Common myeloid progenitor, CD34-positive (primary cell): Measurements from ENCODE around the gene PDE4B.

Source experiments
- CTCF ChIA-PET: fragments of 350-600 bp; sonication (Branson Sonifier 250); formaldehyde crosslinking; loops from one replicate; lab custom pipeline; 2021; ENCODE audit warnings: antibody characterized with exemption; lab: Charles Lee
- POLR2A ChIA-PET: fragments of 350-600 bp; sonication (Branson Sonifier 250); formaldehyde crosslinking; loops from one replicate; lab custom pipeline; 2021; ENCODE audit warnings: antibody characterized with exemption; lab: Charles Lee
- DNase-seq, 3 donors: peaks; one replicate each; pipeline versions ENCODE4 v3.0.0 to v3.0.0-alpha.2; 2013
- H3K27ac ChIP-seq, 2 experiments: 1 replicate in 1 of 2; 2 replicates in 1 of 2; pipeline ENCODE4 v1.7.0; 2013; ENCODE audit warnings: inconsistent platforms in 2 of 2, low read length in 2 of 2, mild to moderate bottlenecking in 2 of 2, low read depth in 1 of 2, moderate library complexity in 1 of 2; ENCODE audit not compliant: severe bottlenecking in 2 of 2, insufficient read depth in 1 of 2, poor library complexity in 1 of 2
- H3K27me3 ChIP-seq, 5 experiments: replicated peaks in 2 of 5; 1 replicate in 3 of 5; 2 replicates in 2 of 5; pipeline versions ENCODE4 v1.6.1 to v1.7.0; 2013; ENCODE audit warnings: low read length in 4 of 5, mild to moderate bottlenecking in 2 of 5, moderate library complexity in 2 of 5, inconsistent platforms in 1 of 5; ENCODE audit not compliant: insufficient read depth in 5 of 5, control insufficient read depth in 4 of 5
- H3K36me3 ChIP-seq, 4 experiments: 1 replicate in 2 of 4; 2 replicates in 2 of 4; pipeline versions ENCODE4 v1.6.1 to v1.7.0; 2013; ENCODE audit warnings: low read length in 3 of 4, control low read depth in 1 of 4, mild to moderate bottlenecking in 1 of 4; ENCODE audit not compliant: control insufficient read depth in 4 of 4, insufficient read depth in 4 of 4
- H3K4me1 ChIP-seq, 4 experiments: 1 replicate in 3 of 4; 2 replicates in 1 of 4; pipeline versions ENCODE4 v1.6.1 to v1.7.1; 2013; ENCODE audit warnings: low read length in 3 of 4, mild to moderate bottlenecking in 3 of 4, control low read depth in 1 of 4, inconsistent platforms in 1 of 4, moderate library complexity in 1 of 4; ENCODE audit not compliant: control insufficient read depth in 4 of 4, insufficient read depth in 4 of 4; ENCODE audit errors: control extremely low read depth in 1 of 4
- H3K4me3 ChIP-seq, 7 experiments: 1 replicate in 4 of 7; 2 replicates in 3 of 7; pipeline versions ENCODE4 v1.5.1 to v1.7.0; 2013; ENCODE audit warnings: mild to moderate bottlenecking in 7 of 7, low read length in 6 of 7, moderate library complexity in 6 of 7, inconsistent platforms in 2 of 7, low read depth in 2 of 7, control low read depth in 1 of 7; ENCODE audit not compliant: insufficient read depth in 4 of 7, control insufficient read depth in 1 of 7; ENCODE audit errors: extremely low read depth in 1 of 7
- H3K9me3 ChIP-seq, 5 experiments: 1 replicate in 4 of 5; 2 replicates in 1 of 5; pipeline versions ENCODE4 v1.6.1 to v1.7.1; 2013; ENCODE audit warnings: low read length in 4 of 5, mild to moderate bottlenecking in 2 of 5, inconsistent platforms in 1 of 5, low read depth in 1 of 5, moderate library complexity in 1 of 5; ENCODE audit not compliant: control insufficient read depth in 4 of 5, insufficient read depth in 2 of 5; ENCODE audit errors: control extremely low read depth in 1 of 5
- WGBS: methylation state at CpG from one replicate; pipeline ENCODE4 v1.1.5; 2013; ENCODE audit not compliant: insufficient coverage; 5-methylcytosine and 5-hydroxymethylcytosine counted together

PDE4B gene

DNA sequence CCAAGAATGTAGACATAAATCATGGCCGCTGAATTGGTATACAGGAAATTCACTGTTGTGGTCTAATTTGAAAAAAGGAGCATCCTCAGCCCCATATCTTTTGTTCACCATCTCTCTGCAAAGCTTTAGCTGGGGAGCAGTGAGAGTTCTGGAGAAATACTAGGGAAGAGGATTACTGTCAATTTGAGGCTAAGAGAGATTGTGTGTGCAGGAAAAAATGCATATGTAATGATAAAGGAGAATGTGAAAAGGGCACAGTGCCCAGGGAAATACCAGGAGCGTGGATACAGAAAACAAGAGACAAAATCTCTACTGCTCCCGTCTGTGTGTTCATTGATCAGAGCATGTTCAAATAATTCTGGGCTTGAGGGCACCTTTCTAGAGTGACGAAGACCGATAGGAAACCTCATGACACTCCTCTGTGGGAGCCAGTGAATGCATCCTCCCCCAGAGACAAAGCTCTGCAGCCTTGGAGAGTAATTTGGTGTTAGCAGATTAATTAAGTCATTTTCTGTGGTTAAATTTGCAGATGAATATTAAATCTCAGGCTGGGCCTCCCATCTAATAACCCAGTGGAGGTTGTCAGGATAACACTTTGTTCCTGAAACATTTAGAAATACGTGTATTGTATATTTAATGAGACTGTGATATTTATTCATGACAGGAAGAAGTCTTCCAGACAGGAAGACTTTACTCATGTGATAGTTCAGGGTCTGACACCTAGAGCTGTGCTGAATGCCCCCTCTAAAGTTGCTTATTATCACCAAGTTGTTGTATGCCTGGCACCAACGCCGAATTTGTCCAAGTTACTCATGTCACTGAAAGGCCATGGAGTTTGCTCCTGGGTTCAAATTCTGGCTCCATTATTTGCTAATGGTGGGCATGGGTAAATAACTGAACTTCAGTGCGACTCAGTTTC is 453.9 kb downstream of the PDE4B start:
- no peaks in the 10 kb centered on the region for H3K9me3 ChIP-seq
- H3K36me3 ChIP-seq = no peaks in the 10 kb centered on the region
- H3K27ac ChIP-seq = no peak overlapping the region
- 91% methylated on average over 6 of the region's 9 CpGs for WGBS
- H3K4me3 ChIP-seq = no peak overlapping the region
- H3K27me3 ChIP-seq = no peaks in the 10 kb centered on the region
- ChIA-PET CTCF (interaction anchor here (0.9 to 19.7 kb wide), 6 partner anchors 10 to 287 kb away, joined by 3 to 374 read pairs (median 6); no protein-coding TSS in a partner anchor), POLR2A (no interaction called here)
- H3K4me1 ChIP-seq = peaks cover 0 to 18% (median 9%) of the 10 kb centered on the region in 4 experiments
- DNase-seq = no peak

GRCh38 chr1:66247415-66248208 is 454.9 kb downstream of the PDE4B start:
- Histone ChIP-seq H3K9me3 (no peaks in the 10 kb centered on the region), H3K4me1 (peaks cover 0 to 28% (median 13%) of the 10 kb centered on the region in 4 experiments), H3K36me3 (no peaks in the 10 kb centered on the region), H3K4me3 (no peak overlapping the region), H3K27ac (no peak overlapping the region), H3K27me3 (no peaks in the 10 kb centered on the region)
- ChIA-PET CTCF (interaction anchor here (0.9 to 19.7 kb wide), 7 partner anchors 8 to 288 kb away, joined by 3 to 374 read pairs (median 4); no protein-coding TSS in a partner anchor), POLR2A (no interaction called here)
- DNase-seq = no peak
- 95% methylated on average over 8 of the region's 11 CpGs for WGBS

- ChIA-PET POLR2A (no interaction called here), CTCF (interaction anchor here (0.9 to 19.7 kb wide), 6 partner anchors 9 to 289 kb away, joined by 3 to 374 read pairs (median 4); no protein-coding TSS in a partner anchor)
- H3K9me3 ChIP-seq = no peaks in the 10 kb centered on the region
- H3K27me3 ChIP-seq = no peaks in the 10 kb centered on the region
- no peaks in the 10 kb centered on the region for H3K36me3 ChIP-seq
- H3K4me1 ChIP-seq = peaks cover 0 to 29% (median 13%) of the 10 kb centered on the region in 4 experiments
- no peak overlapping the region for H3K27ac ChIP-seq
- WGBS = 100% methylated on average over 1 of the region's 1 CpG
- no peak for DNase-seq
- H3K4me3 ChIP-seq = no peak overlapping the region
Measured at GRCh38 chr1:66248257-66248656, 455.6 kb downstream of the PDE4B start.

- CTCF ChIA-PET = interaction anchor here (1.1 to 19.7 kb wide), 5 partner anchors 9 to 289 kb away, joined by 3 to 374 read pairs (median 4); no protein-coding TSS in a partner anchor
- no peak for DNase-seq
- Histone ChIP-seq H3K27me3 (no peaks in the 10 kb centered on the region), H3K4me3 (no peak overlapping the region), H3K9me3 (no peaks in the 10 kb centered on the region), H3K4me1 (peaks cover 0 to 24% (median 13%) of the 10 kb centered on the region in 4 experiments), H3K27ac (no peak overlapping the region), H3K36me3 (no peaks in the 10 kb centered on the region)
- POLR2A ChIA-PET = no interaction called here
- WGBS = 20% methylated on average over 1 of the region's 1 CpG
Measured at GRCh38 chr1:66248746-66249145, 456.1 kb downstream of the PDE4B start.

DNA sequence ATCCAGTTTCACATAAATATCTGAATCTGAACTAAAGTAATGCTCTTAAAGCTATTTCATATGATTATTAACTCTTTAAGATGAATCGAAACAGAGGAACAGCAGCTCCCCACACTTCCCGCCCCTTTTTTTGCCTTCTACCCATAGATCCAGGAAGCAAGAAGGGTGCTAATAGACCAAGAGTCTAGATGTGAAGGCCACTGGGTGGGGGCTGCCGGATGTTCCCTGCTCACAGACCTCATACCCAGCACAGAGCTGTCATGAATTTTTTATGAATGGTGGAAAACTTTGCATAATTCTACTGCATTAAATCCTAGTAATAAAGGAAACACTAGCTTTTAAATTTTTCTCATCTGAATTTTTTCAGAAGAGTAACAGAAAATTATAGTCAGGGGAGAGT is 457.4 kb downstream of the PDE4B start:
- ChIA-PET CTCF (interaction anchor here (0.7 to 19.7 kb wide), 7 partner anchors 7 to 258 kb away, joined by 3 to 374 read pairs (median 4); no protein-coding TSS in a partner anchor), POLR2A (no interaction called here)
- Histone ChIP-seq H3K36me3 (no peaks in the 10 kb centered on the region), H3K9me3 (no peaks in the 10 kb centered on the region), H3K4me3 (no peak overlapping the region), H3K27ac (no peak overlapping the region), H3K4me1 (peaks cover 0 to 26% (median 20%) of the 10 kb centered on the region in 4 experiments), H3K27me3 (no peaks in the 10 kb centered on the region)
- DNase-seq = no peak
- 100% methylated on average over 2 of the region's 3 CpGs for WGBS

GRCh38 chr1:66250478-66250877 is 457.8 kb downstream of the PDE4B start:
- H3K4me1 ChIP-seq = peaks cover 0 to 26% (median 20%) of the 10 kb centered on the region in 4 experiments
- DNase-seq = no peak
- H3K27me3 ChIP-seq = no peaks in the 10 kb centered on the region
- ChIA-PET CTCF (interaction anchor here (0.7 to 19.7 kb wide), 5 partner anchors 8 to 258 kb away, joined by 3 to 374 read pairs (median 6); no protein-coding TSS in a partner anchor), POLR2A (no interaction called here)
- H3K36me3 ChIP-seq = no peaks in the 10 kb centered on the region
- no peaks in the 10 kb centered on the region for H3K9me3 ChIP-seq
- H3K27ac ChIP-seq = no peak overlapping the region
- no peak overlapping the region for H3K4me3 ChIP-seq
- whole genome bisulfite sequencing = 84% methylated on average over 2 of the region's 2 CpGs
